DOHH2 (cell line): ENCODE measurements around the gene TMEM212.
"Not testable (repeated sequence)": the region's sequence is repeated elsewhere in the genome, so short reads cannot be mapped to it uniquely, and the experiment has no call there.

Experiments used
- EZH2phosphoT487 ChIP-seq: fragments of 200-600 bp; sonication (generic); IDR thresholded peaks from 2 replicates; pipeline ENCODE4 v1.6.1; 2017; ENCODE audit warnings: borderline replicate concordance, mild to moderate bottlenecking, antibody characterized with exemption, low read length, moderate library complexity, mixed read lengths
- TF ChIP-seq, protein P1 (sequence below): fragments of 200-600 bp; sonication (generic); IDR thresholded peaks from one replicate; pipeline ENCODE4 v1.5.1; 2014; ENCODE audit warnings: antibody characterized with exemption, mild to moderate bottlenecking, low read depth, low read length; ENCODE audit not compliant: poor library complexity, severe bottlenecking

DNA sequence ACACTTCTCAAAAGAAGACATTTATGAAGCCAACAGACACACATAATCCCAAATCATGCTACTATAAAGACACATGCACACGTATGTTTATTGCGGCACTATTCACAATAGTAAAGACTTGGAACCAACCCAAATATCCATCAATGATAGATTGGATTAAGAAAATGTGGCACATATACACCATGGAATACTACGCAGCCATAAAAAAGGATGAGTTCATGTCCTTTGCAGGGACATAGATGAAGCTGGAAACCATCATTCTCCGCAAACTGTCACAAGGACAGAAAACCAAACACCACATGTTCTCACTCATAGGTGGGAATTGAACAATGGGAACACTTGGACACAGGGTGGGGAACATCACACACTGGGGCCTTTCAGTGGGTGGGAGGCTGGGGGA lies 15.6 kb downstream of the TMEM212 start:
- not testable (repeated sequence) for TF ChIP-seq EZH2phosphoT487
- TF ChIP-seq, protein P1, sequence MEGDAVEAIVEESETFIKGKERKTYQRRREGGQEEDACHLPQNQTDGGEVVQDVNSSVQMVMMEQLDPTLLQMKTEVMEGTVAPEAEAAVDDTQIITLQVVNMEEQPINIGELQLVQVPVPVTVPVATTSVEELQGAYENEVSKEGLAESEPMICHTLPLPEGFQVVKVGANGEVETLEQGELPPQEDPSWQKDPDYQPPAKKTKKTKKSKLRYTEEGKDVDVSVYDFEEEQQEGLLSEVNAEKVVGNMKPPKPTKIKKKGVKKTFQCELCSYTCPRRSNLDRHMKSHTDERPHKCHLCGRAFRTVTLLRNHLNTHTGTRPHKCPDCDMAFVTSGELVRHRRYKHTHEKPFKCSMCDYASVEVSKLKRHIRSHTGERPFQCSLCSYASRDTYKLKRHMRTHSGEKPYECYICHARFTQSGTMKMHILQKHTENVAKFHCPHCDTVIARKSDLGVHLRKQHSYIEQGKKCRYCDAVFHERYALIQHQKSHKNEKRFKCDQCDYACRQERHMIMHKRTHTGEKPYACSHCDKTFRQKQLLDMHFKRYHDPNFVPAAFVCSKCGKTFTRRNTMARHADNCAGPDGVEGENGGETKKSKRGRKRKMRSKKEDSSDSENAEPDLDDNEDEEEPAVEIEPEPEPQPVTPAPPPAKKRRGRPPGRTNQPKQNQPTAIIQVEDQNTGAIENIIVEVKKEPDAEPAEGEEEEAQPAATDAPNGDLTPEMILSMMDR: not testable (repeated sequence)
